PC-9 (cell line): ENCODE data around the gene GOLM1.

Source experiments
- EZH2 ChIP-seq: fragments of 200-600 bp; sonication (generic); IDR thresholded peaks from 2 replicates; pipeline ENCODE4 v1.8.0; 2017; ENCODE audit warnings: antibody characterized with exemption, low read depth
- TF ChIP-seq, protein P1 (sequence below): fragments of 200-600 bp; sonication (generic); conservative IDR thresholded peaks from 2 replicates; pipeline ENCODE4 v1.6.1; 2017; ENCODE audit warnings: mixed run types, antibody characterized with exemption, mild to moderate bottlenecking, moderate library complexity

DNA sequence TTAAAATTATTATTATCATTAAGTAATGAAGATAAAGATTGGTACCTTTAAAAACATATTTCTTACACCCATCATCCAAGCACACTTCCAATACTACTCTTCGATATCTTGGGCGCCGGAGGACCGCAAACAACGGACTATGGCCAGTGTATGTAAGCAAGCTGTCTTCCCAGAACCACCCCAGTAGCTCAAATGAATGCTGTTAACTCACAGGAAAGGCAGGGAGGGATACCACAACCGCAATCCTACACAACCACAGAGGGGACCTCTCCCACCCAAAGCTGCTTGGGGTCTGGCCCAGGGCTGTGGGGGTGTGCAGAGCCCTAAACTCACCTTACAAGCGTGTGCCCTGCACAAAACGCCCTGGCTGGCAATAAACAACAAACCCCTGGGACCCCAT, 20.6 kb downstream of the GOLM1 start:
- TF ChIP-seq, protein P1, sequence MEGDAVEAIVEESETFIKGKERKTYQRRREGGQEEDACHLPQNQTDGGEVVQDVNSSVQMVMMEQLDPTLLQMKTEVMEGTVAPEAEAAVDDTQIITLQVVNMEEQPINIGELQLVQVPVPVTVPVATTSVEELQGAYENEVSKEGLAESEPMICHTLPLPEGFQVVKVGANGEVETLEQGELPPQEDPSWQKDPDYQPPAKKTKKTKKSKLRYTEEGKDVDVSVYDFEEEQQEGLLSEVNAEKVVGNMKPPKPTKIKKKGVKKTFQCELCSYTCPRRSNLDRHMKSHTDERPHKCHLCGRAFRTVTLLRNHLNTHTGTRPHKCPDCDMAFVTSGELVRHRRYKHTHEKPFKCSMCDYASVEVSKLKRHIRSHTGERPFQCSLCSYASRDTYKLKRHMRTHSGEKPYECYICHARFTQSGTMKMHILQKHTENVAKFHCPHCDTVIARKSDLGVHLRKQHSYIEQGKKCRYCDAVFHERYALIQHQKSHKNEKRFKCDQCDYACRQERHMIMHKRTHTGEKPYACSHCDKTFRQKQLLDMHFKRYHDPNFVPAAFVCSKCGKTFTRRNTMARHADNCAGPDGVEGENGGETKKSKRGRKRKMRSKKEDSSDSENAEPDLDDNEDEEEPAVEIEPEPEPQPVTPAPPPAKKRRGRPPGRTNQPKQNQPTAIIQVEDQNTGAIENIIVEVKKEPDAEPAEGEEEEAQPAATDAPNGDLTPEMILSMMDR = no peak
- TF ChIP-seq EZH2 = no peak
